HUDEP-2 (cell line): ENCODE measurements around the gene GPRIN2.
"Not testable (repeated sequence)": the region's sequence is repeated elsewhere in the genome, so short reads cannot be mapped to it uniquely, and the experiment has no call there.

Experiments
- DNase-seq, 76 experiments: peaks; one replicate each; lab custom pipeline; 2025; ENCODE audit not compliant: unreplicated experiment in 76 of 76; lab: John Stamatoyannopoulos, UW

The GPRIN2 gene

GRCh38 chr10:46538717-46539426 is 17.6 kb downstream of the GPRIN2 start:
- DNase-seq = no peak

- no peak for DNase-seq
Measured at GRCh38 chr10:46538155-46538554, 18.3 kb downstream of the GPRIN2 start.

DNA sequence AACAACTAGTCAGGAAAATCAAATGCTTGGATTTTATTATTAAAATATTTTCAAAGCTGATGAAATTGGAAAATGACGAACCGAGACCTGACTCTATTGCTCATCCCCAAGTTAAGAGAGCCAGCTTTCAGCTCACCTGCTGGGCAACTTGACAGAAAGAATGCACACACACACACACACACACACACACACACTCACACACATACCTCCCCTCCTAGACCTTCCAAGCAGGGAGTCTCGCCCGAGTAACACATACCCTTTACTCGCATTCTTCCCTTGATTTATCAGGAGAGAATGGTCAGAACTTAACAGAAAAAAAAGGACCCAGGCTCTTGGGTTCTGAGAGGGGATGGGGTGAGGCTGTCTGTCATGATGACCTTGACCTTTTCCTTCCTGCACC is 19.1 kb downstream of the GPRIN2 start:
- DNase-seq = no peak

DNA sequence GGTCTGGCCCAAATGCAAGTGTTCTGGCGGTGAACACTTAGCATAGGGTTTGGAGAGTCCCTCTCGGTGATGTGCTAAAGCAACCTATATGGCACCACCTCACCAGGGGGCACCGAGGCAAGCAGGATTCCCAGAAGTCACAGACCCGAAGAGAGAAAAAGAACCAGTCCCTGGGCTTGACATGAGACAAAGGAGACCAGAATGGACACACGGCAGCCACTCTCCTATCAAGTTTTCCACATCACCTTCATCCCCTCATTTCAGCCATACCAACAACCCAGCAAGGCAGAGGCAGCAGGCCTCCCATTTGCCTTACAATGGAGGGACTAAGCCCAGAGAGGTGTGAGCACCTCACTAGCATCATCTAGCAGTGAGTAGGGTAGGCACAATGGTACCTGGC is 19.7 kb downstream of the GPRIN2 start:
- no peak for DNase-seq

DNA sequence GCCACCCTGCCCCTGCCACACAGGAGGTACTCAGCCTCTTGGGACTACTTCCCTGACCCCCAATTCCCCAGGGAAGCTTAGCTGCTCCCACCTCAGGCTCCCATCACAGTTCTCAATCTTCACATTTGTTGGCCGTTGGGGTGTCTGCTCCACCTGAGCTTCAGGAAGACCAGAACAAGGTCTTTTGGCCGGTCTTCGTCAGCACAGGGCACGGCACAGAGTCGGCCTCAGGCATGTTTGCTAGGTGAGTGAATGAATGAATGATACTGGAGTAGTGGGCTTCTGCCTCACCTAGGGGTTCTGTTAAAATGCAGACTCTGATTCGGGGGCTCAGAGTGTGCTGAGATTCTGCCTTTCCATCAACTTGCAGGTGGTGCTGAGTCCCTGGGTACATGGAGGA is 20.3 kb downstream of the GPRIN2 start:
- DNase-seq = no peak

DNA sequence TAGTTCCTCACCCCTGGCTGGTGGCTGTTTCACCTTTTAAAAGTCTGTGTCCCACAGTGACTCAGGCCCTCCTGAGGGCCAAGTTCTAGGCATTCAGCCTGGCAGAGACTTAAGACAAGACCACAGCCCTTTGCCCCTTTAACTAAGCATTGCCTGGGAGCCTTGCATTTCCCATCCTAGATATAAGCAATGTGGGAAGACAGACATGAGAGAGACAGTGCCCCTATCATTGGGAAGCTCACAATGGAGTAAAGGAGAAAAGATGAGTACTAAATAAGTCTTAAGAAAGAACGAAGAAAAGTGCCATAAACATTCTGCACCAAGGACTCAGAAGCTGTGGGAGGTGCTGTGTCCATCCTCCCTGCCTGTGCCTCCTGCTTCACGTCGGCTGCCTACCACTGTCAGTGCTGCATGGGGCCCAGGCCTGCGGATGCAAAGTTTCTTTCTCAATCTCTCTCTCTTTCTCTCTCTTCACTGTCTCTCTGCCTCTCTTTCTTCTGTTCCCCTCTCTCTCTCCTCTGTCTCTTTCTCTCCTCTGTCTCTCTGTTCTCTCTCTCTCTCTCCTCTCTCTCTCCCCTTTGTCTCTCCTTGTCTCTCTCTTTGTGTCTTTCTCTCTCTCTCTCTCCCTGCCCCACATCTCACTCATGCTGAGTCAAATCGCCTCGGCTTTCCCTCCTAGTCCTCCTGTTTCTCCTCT is 21.5 kb downstream of the GPRIN2 start:
- DNase-seq = no peak

- DNase-seq = not testable (repeated sequence)
Measured at GRCh38 chr10:46532256-46532655, 24.2 kb downstream of the GPRIN2 start.

- DNase-seq = no peak
Measured at GRCh38 chr10:46530249-46531186, 25.9 kb downstream of the GPRIN2 start.

- DNase-seq = not testable (repeated sequence)
Measured at GRCh38 chr10:46529742-46530141, 26.7 kb downstream of the GPRIN2 start.

- DNase-seq = no peak
Measured at GRCh38 chr10:46528675-46529615, 27.5 kb downstream of the GPRIN2 start.

DNA sequence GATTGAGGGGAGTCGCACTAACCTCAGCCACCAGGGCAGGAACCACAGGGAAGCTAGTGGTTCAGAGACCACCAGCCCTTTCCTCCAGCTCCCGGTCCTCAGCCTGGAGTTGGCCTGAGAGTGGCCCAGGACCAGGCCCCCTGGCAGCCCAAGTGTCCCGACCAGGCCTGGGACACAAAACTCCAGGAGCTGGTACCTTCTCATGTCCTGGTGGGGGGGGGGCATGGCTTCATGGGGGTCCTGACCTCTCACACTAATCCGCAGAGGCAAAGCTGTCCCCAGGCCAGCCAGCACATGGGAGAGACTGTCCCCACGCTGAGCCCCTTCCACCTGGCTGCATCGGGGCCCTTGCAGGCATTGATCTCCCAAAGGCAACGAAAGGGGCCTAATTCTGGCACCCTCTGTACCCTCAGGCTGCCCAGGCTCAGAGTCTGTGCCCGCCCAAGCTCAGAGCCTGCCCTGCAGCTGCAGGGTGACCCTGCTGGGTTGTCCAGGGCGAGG is 28.2 kb downstream of the GPRIN2 start:
- no peak for DNase-seq

DNA sequence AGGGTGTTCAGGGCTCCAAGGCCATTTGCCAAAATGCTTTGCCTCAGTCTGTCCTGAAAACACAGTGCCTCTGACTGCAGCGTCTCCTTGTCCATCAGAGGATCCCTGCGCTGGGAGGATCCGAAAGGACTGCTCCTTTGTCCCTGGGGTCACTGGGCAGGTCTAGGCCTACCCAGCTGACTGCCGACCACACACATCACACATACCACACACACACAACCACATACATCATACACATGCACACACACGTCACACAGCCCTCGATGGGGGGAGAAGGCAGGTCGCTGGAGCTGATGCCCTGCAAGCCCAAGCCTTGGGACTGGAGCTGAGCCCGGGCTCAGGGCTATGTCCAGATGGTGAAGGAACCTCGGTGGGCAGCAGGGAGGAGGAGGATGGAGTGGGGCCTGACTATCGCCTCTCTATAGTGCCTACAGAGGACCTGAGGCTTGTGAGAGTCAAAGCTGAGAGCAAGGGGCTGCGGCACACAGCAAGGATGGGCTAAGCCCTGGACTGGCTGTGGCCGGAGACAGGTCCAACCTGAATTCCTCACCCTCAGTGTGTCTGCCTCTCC is 29.1 kb downstream of the GPRIN2 start:
- no peak for DNase-seq

- DNase-seq = no peak
Measured at GRCh38 chr10:46526682-46527038, 29.8 kb downstream of the GPRIN2 start.

- no peak for DNase-seq
Measured at GRCh38 chr10:46525824-46526681, 30.4 kb downstream of the GPRIN2 start.

DNA sequence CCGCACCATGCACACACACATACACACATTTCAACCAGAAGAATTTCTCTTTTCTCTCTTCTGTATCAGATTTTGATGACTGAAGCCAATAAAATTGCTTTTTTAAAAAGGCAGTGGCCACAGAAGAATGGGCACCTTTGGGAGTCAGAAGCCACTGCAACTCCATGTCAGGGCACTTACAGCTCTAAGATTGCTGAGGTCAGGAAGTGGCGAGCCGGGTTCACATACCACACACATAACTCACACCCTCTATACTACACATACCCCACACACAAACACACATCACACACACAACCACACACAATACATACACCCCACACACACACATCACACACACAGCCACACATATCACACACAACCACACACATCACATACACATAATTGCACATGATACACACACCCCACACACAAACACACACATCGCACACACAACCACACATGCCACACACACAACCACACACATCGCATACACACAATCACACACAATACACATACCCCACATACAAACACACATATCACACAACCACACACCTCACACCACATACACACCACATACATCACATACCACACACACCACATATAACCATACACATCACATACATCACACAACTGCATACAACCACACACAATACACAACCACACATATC is 31.2 kb downstream of the GPRIN2 start:
- DNase-seq = peak in 1 of 76 experiments; percentile 11

DNA sequence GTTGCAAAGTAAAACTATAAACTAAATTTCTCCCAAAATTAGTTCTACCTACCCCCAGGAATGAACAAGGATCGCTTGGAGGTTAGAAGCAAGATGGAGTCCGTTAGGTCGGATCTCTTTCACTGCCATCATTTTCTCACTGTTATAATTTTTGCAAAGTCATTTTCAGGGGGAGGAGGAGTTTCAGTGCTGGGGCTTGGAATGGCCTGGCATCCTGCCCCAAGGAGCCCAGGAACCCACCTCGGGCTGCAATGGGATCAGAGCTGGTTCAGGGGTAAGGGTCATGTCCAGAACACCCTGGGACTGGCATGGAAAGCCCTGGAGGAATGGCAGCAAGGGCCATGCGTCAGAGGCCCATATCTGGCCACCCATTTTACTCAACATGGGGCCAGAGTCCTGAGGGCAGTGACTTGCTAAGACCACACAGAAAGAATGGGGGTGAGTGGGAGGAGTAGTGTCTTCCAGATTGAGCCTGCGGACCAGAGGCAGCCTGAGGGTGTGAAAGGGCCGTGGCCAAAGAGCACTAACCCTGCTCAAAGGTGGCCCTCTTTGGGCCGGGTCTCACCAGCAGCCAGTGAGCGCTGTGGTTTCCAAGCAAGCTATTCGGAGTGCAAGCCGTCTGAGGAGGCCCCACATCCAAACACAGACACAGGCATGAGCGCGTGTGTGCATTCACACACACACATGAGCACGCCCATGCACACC is 31.8 kb downstream of the GPRIN2 start:
- DNase-seq = peak in 2 of 76 experiments; percentile 10 to 21

DNA sequence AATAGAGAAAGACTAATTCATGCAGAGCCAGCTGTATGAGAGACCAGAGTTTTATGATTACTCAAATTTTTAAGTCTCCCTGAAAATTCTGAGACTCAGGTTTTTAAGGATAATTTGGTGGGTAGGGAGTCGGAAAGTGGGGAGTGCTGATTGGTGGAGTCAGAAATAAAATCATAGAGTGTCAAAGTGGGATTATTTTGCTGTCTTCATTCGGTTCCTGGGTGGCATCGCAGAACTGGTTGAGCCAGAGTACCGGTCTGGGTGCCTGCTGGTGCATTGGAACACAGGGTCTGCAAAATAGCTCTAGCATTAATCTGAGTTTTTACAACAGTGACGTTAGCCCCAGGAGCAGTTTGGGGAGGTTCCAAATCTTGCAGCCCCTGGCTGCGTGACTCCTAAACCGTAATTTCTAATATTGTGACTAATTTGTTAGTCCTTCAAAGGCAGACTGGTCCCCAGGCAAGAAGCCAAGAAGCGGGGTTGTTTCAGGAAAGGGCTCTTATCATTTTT is 32.4 kb downstream of the GPRIN2 start:
- DNase-seq = no peak
